ENCODE results near the gene U2SURP.

- TF ChIP-seq CTCF (IDR thresholded peaks at IDR 0.05 in 2 of 3, conservative IDR thresholded peaks at IDR 0.05 in 1 of 3; ENCODE audit: control insufficient read depth in 2 of 3, extremely low read depth in 1 of 3, insufficient read depth in 1 of 3, low read depth in 3 of 3, low read length in 3 of 3) (no peak), POLR2A (IDR thresholded peaks at IDR 0.05; ENCODE audit: low read depth, low read length) (no peak), FOS (IDR thresholded peaks at IDR 0.05; ENCODE audit: borderline replicate concordance, extremely low read depth, insufficient read length) (no peak), HCFC1 (IDR thresholded peaks at IDR 0.05; ENCODE audit: low read length) (no peak), CHD4 (IDR thresholded peaks at IDR 0.05) (no peak), NR2C2 (IDR thresholded peaks at IDR 0.05; ENCODE audit: borderline replicate concordance, control insufficient read depth, insufficient read length, low read depth) (no peak)
Observed at GRCh38 chr3:142961539-142961938, 39.8 kb upstream of the U2SURP start.
